Measurements from ENCODE around the gene NR2F6.
A peak's percentile ranks its signal among the peaks of the same experiment; 100 is the strongest.

NR2F6 gene

DNA sequence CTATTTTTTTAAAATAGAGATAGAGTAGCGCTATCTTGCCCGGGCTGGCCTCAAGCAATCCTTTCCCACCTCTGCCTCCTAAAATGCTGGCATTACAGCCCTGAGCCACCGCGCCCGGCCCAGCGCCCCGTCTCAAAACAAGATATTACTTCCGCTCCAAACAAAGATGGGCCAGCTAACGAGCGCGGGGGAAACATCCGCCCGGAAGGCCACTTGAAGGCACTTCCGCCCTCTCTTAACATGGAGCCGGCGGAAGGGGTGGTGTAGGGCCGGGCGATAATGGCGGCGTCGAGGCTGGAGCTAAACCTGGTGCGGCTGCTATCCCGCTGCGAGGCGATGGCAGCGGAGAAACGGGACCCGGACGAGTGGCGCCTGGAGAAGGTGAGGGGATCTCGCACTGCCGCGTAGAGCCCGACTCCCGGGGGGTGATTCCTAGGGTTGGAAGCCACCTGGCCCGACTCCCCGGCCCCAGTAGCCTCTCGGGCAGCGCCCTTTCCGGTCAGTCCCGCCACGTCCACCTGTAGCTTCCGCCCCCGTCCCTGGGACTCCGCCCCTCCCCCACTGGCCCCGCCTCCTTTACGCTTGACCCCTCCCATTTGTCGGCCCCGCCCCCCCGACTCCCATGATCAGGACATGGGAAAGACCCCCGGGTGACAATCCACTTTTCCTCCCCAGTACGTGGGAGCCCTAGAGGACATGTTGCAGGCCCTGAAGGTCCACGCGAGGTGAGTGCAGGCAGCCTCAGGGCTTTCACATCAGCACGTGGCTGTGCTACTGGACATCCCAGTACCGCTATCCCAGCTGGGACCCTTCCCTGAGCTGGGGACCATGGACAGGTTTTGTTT is 30.4 kb downstream of the NR2F6 start, which contains the start of gene USE1 (continued):
- peak; percentile 98 for TF ChIP-seq ZBTB11 (tag by site-specific recombination; conservative IDR thresholded peaks at IDR 0.05; ENCODE audit: low read depth)
- peak; percentile 98 for TF ChIP-seq ZEB2 (tag by site-specific recombination; IDR thresholded peaks at IDR 0.05)
- TF ChIP-seq ZNF555 (tag by site-specific recombination; conservative IDR thresholded peaks at IDR 0.05) = no peak
- TF ChIP-seq ZNF280D (tag by site-specific recombination; IDR thresholded peaks at IDR 0.05) = 0 out of 2 replicates have a peak, but pooled peaks have one; percentile 61
- no peak for TF ChIP-seq ZNF645 (tag by site-specific recombination; IDR thresholded peaks at IDR 0.05)
- TF ChIP-seq KLF16 (tag by site-specific recombination; IDR thresholded peaks at IDR 0.05) = peak; percentile 96
- TF ChIP-seq ZNF473 (tag by site-specific recombination; IDR thresholded peaks at IDR 0.05) = no peak
- no peak for TF ChIP-seq SALL2 (tag by site-specific recombination; IDR thresholded peaks at IDR 0.05; ENCODE audit: borderline replicate concordance)
- no peak for TF ChIP-seq PRDM1 (tag by site-specific recombination; IDR thresholded peaks at IDR 0.05)
- no peak for TF ChIP-seq ZNF654 (tag by site-specific recombination; IDR thresholded peaks at IDR 0.05; ENCODE audit: low read depth)
- no peak for TF ChIP-seq ZNF426 (tag by site-specific recombination; IDR thresholded peaks at IDR 0.05)
- TF ChIP-seq ZNF146 (tag by site-specific recombination; IDR thresholded peaks at IDR 0.05) = 0 out of 2 replicates have a peak, but pooled peaks have one; percentile 25
- TF ChIP-seq ZNF239 (tag by site-specific recombination; IDR thresholded peaks at IDR 0.05) = no peak
- no peak for TF ChIP-seq ZNF138 (tag by site-specific recombination; IDR thresholded peaks at IDR 0.05; ENCODE audit: borderline replicate concordance)
- TF ChIP-seq ZNF626 (tag by site-specific recombination; IDR thresholded peaks at IDR 0.05) = no peak
- TF ChIP-seq, protein P1, sequence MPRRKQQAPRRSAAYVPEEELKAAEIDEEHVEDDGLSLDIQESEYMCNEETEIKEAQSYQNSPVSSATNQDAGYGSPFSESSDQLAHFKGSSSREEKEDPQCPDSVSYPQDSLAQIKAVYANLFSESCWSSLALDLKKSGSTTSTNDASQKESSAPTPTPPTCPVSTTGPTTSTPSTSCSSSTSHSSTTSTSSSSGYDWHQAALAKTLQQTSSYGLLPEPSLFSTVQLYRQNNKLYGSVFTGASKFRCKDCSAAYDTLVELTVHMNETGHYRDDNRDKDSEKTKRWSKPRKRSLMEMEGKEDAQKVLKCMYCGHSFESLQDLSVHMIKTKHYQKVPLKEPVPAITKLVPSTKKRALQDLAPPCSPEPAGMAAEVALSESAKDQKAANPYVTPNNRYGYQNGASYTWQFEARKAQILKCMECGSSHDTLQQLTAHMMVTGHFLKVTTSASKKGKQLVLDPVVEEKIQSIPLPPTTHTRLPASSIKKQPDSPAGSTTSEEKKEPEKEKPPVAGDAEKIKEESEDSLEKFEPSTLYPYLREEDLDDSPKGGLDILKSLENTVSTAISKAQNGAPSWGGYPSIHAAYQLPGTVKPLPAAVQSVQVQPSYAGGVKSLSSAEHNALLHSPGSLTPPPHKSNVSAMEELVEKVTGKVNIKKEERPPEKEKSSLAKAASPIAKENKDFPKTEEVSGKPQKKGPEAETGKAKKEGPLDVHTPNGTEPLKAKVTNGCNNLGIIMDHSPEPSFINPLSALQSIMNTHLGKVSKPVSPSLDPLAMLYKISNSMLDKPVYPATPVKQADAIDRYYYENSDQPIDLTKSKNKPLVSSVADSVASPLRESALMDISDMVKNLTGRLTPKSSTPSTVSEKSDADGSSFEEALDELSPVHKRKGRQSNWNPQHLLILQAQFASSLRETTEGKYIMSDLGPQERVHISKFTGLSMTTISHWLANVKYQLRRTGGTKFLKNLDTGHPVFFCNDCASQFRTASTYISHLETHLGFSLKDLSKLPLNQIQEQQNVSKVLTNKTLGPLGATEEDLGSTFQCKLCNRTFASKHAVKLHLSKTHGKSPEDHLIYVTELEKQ (tag by site-specific recombination; IDR thresholded peaks at IDR 0.05; ENCODE audit: borderline replicate concordance) = 0 out of 2 replicates have a peak, but pooled peaks have one; percentile 34
- no peak for TF ChIP-seq ZNF302 (tag by site-specific recombination; IDR thresholded peaks at IDR 0.05; ENCODE audit: low read depth)
- peak; percentile 51; the same call in 1 of the 2 replicates for TF ChIP-seq GLI4 (tag by site-specific recombination; IDR thresholded peaks at IDR 0.05)
- TF ChIP-seq PRDM10 (tag by site-specific recombination; IDR thresholded peaks at IDR 0.05) = peak; percentile 95
- peak; percentile 93 for TF ChIP-seq ELK4 (IDR thresholded peaks at IDR 0.05; ENCODE audit: borderline replicate concordance, low read depth, low read length)
- TF ChIP-seq SP3 (tag by site-specific recombination; IDR thresholded peaks at IDR 0.05) = peak; percentile 93

Data from HEK293 (cell line).